Endodermal cell (in vitro differentiated cells): ENCODE data around the gene RIMS4. TPM values are rescaled to one million over a fixed set of nuclear protein-coding genes. Genes with fewer than 3 reads are reported as not detected.
A peak's percentile ranks its signal among the peaks of the same experiment; 100 is the strongest.

Experiments used
- DNase-seq: peaks from one replicate; pipeline ENCODE4 v3.0.0-alpha.2; 2017
- H3K27ac ChIP-seq: 2 replicates; pipeline ENCODE4 v1.5.1; 2013; ENCODE audit warnings: mild to moderate bottlenecking, low read depth, low read length, moderate library complexity
- H3K27me3 ChIP-seq: 2 replicates; pipeline ENCODE4 v1.6.1; 2013; ENCODE audit warnings: mild to moderate bottlenecking, low read length, moderate library complexity; ENCODE audit not compliant: insufficient read depth, control insufficient read depth, poor library complexity, severe bottlenecking
- H3K36me3 ChIP-seq: 2 replicates; pipeline ENCODE4 v1.7.0; 2013; ENCODE audit warnings: mild to moderate bottlenecking, low read length, moderate library complexity; ENCODE audit not compliant: control insufficient read depth, insufficient read depth
- H3K4me1 ChIP-seq: one replicate; pipeline ENCODE4 v1.7.0; 2013; ENCODE audit warnings: low read length; ENCODE audit not compliant: control insufficient read depth, insufficient read depth
- H3K4me3 ChIP-seq: 2 replicates; pipeline ENCODE4 v1.5.1; 2013; ENCODE audit warnings: mild to moderate bottlenecking, low read length, moderate library complexity
- H3K9ac ChIP-seq: 2 replicates; pipeline ENCODE4 v1.6.1; 2013; ENCODE audit warnings: mild to moderate bottlenecking, low read length, moderate library complexity; ENCODE audit not compliant: poor library complexity, severe bottlenecking; ENCODE audit errors: extremely low read depth
- H3K9me3 ChIP-seq: 2 replicates; pipeline ENCODE4 v1.6.1; 2013; ENCODE audit warnings: mild to moderate bottlenecking, low read length, moderate library complexity; ENCODE audit not compliant: control insufficient read depth
- H3K27ac Mint-ChIP-seq: 2 replicates; pipeline ENCODE4 v1.8.0; 2020; ENCODE audit warnings: mixed read lengths
- H3K27me3 Mint-ChIP-seq: 2 replicates; pipeline ENCODE4 v1.8.0; 2021; ENCODE audit warnings: mild to moderate bottlenecking, mixed read lengths; ENCODE audit not compliant: insufficient read depth
- H3K36me3 Mint-ChIP-seq: 2 replicates; pipeline ENCODE4 v1.8.0; 2020; ENCODE audit warnings: low read depth, mixed read lengths
- H3K4me1 Mint-ChIP-seq: 2 replicates; pipeline ENCODE4 v1.8.0; 2020; ENCODE audit warnings: mixed read lengths
- H3K4me3 Mint-ChIP-seq: 2 replicates; pipeline ENCODE4 v1.8.0; 2020; ENCODE audit warnings: mild to moderate bottlenecking, moderate library complexity, mixed read lengths
- H3K9me3 Mint-ChIP-seq: 2 replicates; pipeline ENCODE4 v1.8.0; 2020; ENCODE audit warnings: mild to moderate bottlenecking, mixed read lengths
- CTCF ChIP-seq: fragments of 200-600 bp; sonication (generic); conservative IDR thresholded peaks from 2 replicates; pipeline ENCODE4 v1.5.0; 2021; ENCODE audit warnings: antibody characterized with exemption, mild to moderate bottlenecking
- WGBS, 2 experiments: methylation state at CpG; one replicate each; pipeline versions ENCODE4 v1.1.5 to v1.1.7; 2013; ENCODE audit warnings: missing lambda C conversion rate in 2 of 2, mixed read lengths in 1 of 2; ENCODE audit not compliant: insufficient coverage in 1 of 2, insufficient read length in 1 of 2; 5-methylcytosine and 5-hydroxymethylcytosine counted together
- total RNA-seq, 2 donors: library from RNA; stranded (reverse); fragmentation: NEBNext Ultra II Directional in 1 of 2; extraction: Animal tissue kit (Norgen Biotek cat#: 25700) in 1 of 2; gene quantifications; 2 replicates in 1 of 2; 3 replicates in 1 of 2; pipeline ENCODE4 v1.2.1, GENCODE V29; 2021

The RIMS4 gene
- total RNA-seq, 2 donors from 2014 or later, result 4.3 to 13.0 TPM

GRCh38 chr20:44780226-44780625 is 30.1 kb downstream of the RIMS4 start:
- H3K27ac ChIP-seq, result no peak overlapping the region
- no peaks in the 10 kb centered on the region for H3K9me3 ChIP-seq
- H3K27ac Mint-ChIP-seq, result no peak overlapping the region
- H3K4me1 ChIP-seq, result no peaks in the 10 kb centered on the region
- no peak overlapping the region for H3K4me3 Mint-ChIP-seq
- no peaks in the 10 kb centered on the region for H3K36me3 Mint-ChIP-seq
- H3K4me1 Mint-ChIP-seq, result no peaks in the 10 kb centered on the region
- TF ChIP-seq CTCF, result no peak
- H3K9ac ChIP-seq, result no peak overlapping the region
- H3K27me3 Mint-ChIP-seq, result peaks cover 3% of the 10 kb centered on the region
- H3K9me3 Mint-ChIP-seq, result no peaks in the 10 kb centered on the region
- no peak overlapping the region for H3K4me3 ChIP-seq
- WGBS, 2 experiments, result 41 to 54% methylated on average over 3 to 5 of the region's 5 CpGs
- peaks cover 11% of the 10 kb centered on the region for H3K27me3 ChIP-seq
- DNase-seq, result peak; percentile 89
- H3K36me3 ChIP-seq, result no peaks in the 10 kb centered on the region

- no peaks in the 10 kb centered on the region for H3K9me3 Mint-ChIP-seq
- 21% methylated on average over 7 of the region's 7 CpGs; no CpG with 5 or more reads in 1 of the 2 experiments for WGBS, 2 experiments
- H3K4me3 Mint-ChIP-seq, result no peak overlapping the region
- Histone ChIP-seq H3K36me3 (no peaks in the 10 kb centered on the region), H3K4me3 (no peak overlapping the region), H3K27me3 (peaks cover 11% of the 10 kb centered on the region), H3K9me3 (no peaks in the 10 kb centered on the region), H3K4me1 (no peaks in the 10 kb centered on the region), H3K9ac (no peak overlapping the region), H3K27ac (no peak overlapping the region)
- no peaks in the 10 kb centered on the region for H3K36me3 Mint-ChIP-seq
- no peak for TF ChIP-seq CTCF
- peak; percentile 84 for DNase-seq
- H3K27ac Mint-ChIP-seq, result no peak overlapping the region
- H3K4me1 Mint-ChIP-seq, result no peaks in the 10 kb centered on the region
- peaks cover 3% of the 10 kb centered on the region for H3K27me3 Mint-ChIP-seq
These were observed 33.4 kb downstream of the RIMS4 start for GRCh38 chr20:44776980-44777379.

- TF ChIP-seq CTCF, result no peak
- Histone ChIP-seq H3K27ac (no peak overlapping the region), H3K4me1 (no peaks in the 10 kb centered on the region), H3K9ac (no peak overlapping the region), H3K36me3 (no peaks in the 10 kb centered on the region), H3K27me3 (peaks cover 11% of the 10 kb centered on the region), H3K4me3 (no peak overlapping the region), H3K9me3 (no peaks in the 10 kb centered on the region)
- WGBS, 2 experiments, result 76 to 84% methylated on average over 4 to 10 of the region's 10 CpGs
- no peak for DNase-seq
- Mint-ChIP-seq H3K9me3 (no peaks in the 10 kb centered on the region), H3K27ac (no peak overlapping the region), H3K4me3 (no peak overlapping the region), H3K36me3 (no peaks in the 10 kb centered on the region), H3K4me1 (no peaks in the 10 kb centered on the region), H3K27me3 (peaks cover 3% of the 10 kb centered on the region)
These were observed 37.1 kb downstream of the RIMS4 start for GRCh38 chr20:44773070-44773829.
